ENCODE data around the gene PCDHGA6.
"Not testable (repeated sequence)": the region's sequence is repeated elsewhere in the genome, so short reads cannot be mapped to it uniquely, and the experiment has no call there.

Gene PCDHGA6
- 0.62 to 0.94 reads per million in 2 donors for total RNA-seq

DNA sequence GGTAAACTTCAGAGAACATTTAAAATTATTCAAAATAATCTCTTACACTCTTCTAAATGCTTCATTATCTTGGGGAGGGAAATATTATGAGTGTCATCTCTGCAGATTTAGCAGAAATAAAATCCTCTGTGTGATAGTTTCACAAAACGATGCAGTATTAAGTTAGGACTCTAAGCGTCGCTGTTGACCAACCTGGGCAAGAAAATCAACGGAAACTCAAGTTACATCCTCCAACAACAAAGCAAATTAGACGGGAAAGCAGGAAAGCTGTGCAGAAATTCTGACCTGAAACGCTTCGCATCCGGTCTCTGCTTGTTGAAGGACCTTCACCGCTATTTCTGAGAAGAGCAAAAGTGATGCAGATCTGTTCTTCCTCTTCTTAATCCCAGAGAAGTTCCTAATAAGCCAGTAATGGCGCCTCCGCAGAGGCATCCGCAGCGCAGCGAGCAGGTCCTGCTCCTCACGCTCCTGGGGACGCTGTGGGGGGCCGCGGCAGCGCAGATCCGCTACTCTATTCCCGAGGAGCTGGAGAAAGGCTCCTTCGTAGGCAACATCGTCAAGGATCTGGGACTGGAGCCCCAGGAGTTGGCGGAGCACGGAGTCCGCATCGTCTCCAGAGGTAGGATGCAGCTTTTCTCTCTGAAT is at the start of gene PCDHGA6:
PCDHGA6 (plus strand) TSS at position 219 of the 645 bp plus-strand sequence; CDS start at position 412, 193 bp downstream.
- DNase-seq: no peak

- DNase-seq: peak; percentile 25 to 76 (median 49)
Observed at GRCh38 chr5:141326088-141326854, 47.4 kb upstream of the PCDHGA6 start.

GRCh38 chr5:141328231-141328630 is 45.5 kb upstream of the PCDHGA6 start:
- DNase-seq: no peak

- DNase-seq: peak in 1 of 5 experiments; percentile 41
Observed at GRCh38 chr5:141330299-141331080, 43.2 kb upstream of the PCDHGA6 start, which contains the start of gene PCDHGA1. TSS of gene PCDHGA1 (plus strand) at chr5:141330514.

- not testable (repeated sequence) for DNase-seq
Observed at GRCh38 chr5:141332571-141332970, 41.1 kb upstream of the PCDHGA6 start.

GRCh38 chr5:141338538-141339306 is 35.0 kb upstream of the PCDHGA6 start, which contains the start of gene PCDHGA2:
TSS of gene PCDHGA2 (plus strand) at chr5:141338760.
- peak in 1 of 5 experiments; percentile 24 for DNase-seq

DNA sequence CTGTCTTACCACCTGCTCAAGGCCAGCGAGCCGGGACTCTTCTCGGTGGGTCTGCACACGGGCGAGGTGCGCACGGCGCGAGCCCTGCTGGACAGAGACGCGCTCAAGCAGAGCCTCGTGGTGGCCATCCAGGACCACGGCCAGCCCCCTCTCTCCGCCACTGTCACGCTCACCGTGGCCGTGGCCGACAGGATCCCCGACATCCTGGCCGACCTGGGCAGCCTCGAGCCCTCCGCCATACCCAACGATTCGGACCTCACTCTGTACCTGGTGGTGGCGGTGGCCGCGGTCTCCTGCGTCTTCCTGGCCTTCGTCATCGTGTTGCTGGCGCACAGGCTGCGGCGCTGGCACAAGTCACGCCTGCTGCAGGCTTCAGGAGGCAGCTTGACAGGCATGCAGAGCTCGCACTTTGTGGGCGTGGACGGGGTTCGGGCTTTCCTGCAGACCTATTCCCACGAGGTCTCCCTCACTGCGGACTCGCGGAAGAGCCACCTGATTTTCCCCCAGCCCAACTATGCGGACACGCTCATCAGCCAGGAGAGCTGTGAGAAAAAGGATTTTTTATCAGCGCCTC is 32.8 kb upstream of the PCDHGA6 start:
- not testable (repeated sequence) for DNase-seq

- DNase-seq: no peak
Observed at GRCh38 chr5:141342773-141343172, 30.9 kb upstream of the PCDHGA6 start.

GRCh38 chr5:141343242-141343952 is 30.3 kb upstream of the PCDHGA6 start, which contains the start of gene PCDHGA3:
TSS of gene PCDHGA3 (plus strand) at chr5:141343829. CDS start at chr5:141344034, 205 bp downstream.
- DNase-seq: peak in 1 of 5 experiments; percentile 38

DNA sequence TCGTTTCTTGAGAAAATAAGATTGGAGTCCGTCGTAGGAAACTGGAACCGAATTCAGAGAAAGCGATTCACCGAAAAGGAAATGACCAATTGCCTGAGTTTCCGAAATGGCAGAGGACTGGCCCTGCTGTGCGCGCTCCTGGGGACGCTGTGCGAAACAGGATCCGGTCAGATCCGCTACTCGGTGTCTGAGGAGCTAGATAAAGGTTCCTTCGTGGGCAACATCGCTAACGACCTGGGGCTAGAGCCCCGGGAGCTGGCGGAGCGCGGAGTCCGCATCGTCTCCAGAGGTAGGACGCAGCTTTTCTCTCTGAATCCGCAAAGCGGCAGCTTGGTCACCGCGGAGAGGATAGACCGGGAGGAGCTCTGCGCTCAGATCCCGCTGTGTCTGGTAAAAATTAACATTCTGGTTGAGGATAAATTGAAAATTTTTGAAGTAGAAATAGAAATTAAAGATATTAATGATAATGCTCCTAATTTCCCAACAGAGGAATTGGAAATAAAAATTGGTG is 29.7 kb upstream of the PCDHGA6 start:
- DNase-seq: no peak

GRCh38 chr5:141345327-141345726 is 28.4 kb upstream of the PCDHGA6 start:
- DNase-seq: no peak

DNA sequence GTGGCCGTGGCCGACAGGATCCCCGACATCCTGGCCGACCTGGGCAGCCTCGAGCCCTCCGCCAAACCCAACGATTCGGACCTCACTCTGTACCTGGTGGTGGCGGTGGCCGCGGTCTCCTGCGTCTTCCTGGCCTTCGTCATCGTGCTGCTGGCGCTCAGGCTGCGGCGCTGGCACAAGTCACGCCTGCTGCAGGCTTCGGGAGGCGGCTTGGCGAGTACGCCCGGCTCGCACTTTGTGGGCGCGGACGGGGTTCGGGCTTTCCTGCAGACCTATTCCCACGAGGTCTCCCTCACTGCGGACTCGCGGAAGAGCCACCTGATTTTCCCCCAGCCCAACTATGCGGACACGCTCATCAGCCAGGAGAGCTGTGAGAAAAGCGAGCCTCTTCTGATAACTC is 27.7 kb upstream of the PCDHGA6 start:
- DNase-seq: not testable (repeated sequence)

GRCh38 chr5:141349917-141350619 is 23.6 kb upstream of the PCDHGA6 start, which contains the start of gene PCDHGB1:
TSS of gene PCDHGB1 (plus strand) at chr5:141350099. CDS start at chr5:141350261, 162 bp downstream.
- peak in 2 of 5 experiments; percentile 17 to 45 for DNase-seq

DNA sequence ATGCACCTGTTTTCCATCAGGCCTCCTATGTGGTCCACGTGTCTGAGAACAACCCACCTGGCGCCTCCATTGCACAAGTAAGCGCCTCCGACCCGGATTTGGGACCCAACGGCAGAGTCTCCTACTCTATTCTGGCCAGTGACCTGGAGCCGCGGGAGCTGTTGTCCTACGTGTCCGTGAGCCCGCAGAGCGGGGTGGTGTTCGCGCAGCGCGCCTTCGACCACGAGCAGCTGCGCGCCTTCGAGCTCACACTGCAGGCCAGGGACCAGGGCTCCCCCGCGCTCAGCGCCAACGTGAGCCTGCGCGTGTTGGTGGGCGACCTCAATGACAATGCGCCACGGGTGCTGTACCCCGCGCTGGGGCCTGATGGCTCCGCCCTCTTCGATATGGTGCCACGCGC is 22.1 kb upstream of the PCDHGA6 start:
- DNase-seq: no peak

DNA sequence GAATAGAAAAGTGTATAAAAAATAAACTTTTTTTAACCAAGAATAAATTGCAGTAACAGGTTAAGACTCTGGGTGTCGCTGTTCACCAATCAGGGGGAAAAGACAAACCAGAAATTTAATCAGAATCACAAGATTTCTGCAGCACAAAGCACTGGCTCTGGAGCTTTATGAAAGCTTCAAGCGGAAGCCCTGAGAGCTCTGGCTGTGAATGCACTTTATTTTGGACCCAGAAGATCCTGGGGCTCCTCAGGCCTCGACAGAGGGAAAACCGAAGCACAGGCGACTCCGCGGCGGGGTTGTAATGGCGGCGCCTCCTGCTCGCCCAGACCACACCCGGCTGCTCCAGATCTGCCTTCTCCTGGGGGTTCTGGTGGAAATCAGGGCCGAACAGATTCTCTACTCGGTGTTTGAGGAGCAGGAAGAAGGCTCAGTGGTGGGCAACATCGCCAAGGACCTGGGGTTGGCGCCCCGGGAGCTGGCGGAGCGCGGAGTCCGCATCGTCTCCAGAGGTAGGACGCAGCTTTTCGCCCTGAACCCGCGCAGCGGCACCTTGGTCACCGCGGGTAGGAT is 18.7 kb upstream of the PCDHGA6 start, which contains the start of gene PCDHGA4:
PCDHGA4 (plus strand) TSS at position 122 of the 570 bp plus-strand sequence; CDS start at position 209, 87 bp downstream.
- no peak for DNase-seq

DNA sequence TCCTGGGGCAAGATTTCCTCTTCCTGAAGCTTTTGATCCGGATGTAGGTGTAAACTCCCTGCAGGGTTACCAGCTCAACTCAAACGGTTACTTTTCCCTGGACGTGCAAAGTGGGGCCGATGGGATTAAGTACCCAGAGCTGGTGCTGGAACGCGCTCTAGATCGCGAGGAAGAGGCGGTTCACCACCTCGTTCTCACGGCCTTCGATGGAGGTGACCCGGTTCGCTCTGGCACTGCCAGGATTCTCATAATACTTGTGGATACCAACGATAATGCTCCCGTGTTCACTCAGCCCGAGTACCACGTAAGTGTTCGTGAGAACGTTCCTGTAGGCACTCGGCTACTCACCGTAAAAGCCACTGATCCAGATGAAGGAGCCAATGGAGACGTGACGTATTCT is 18.1 kb upstream of the PCDHGA6 start:
- DNase-seq: no peak

- no peak for DNase-seq
Observed at GRCh38 chr5:141356133-141356532, 17.6 kb upstream of the PCDHGA6 start.

GRCh38 chr5:141356950-141357349 is 16.7 kb upstream of the PCDHGA6 start:
- no peak for DNase-seq

DNA sequence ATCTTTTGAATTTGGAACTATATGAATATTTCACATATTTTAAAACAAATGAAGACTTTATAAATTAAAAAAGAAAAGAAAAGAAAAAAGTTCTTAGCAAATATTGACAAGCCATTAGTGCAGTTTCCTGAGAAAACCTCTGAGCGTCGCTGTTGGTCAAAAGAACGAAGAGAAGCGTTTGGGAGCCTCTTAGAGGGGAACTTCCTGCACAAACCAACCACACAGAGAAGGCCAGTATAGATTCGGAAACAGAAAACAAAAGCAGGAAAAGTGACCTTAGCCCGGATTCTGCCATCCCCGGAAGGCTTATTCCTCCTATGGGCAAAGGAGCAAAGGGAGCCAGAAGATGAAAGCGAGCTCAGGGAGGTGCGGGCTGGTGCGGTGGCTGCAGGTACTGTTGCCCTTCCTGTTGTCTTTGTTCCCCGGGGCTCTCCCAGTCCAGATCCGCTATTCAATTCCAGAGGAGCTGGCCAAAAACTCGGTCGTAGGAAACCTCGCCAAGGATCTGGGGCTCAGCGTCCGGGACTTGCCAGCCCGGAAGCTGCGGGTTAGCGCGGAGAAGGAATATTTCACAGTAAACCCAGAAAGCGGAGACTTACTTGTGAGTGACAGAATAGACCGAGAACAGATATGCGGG is 13.8 kb upstream of the PCDHGA6 start, which contains the start of gene PCDHGB2:
PCDHGB2 (plus strand) TSS at position 205 of the 637 bp plus-strand sequence; CDS start at position 347, 142 bp downstream.
- peak in 2 of 5 experiments; percentile 3 to 25 for DNase-seq

Measured in T-helper 2 cell (primary cell).